ENCODE data around the gene DOCK3.

- no peak for TF ChIP-seq POLR2A (IDR thresholded peaks at IDR 0.05; ENCODE audit: low read depth, low read length)
- TF ChIP-seq TAF1 (IDR thresholded peaks at IDR 0.05; ENCODE audit: low read depth, low read length), result no peak
- no peak for TF ChIP-seq PAX5 (IDR thresholded peaks at IDR 0.05; ENCODE audit: insufficient read depth, low read length, severe bottlenecking)
- no peak for TF ChIP-seq POLR2AphosphoS5 (IDR thresholded peaks at IDR 0.05; ENCODE audit: low read depth, low read length)
- no peak for TF ChIP-seq SPI1 (IDR thresholded peaks at IDR 0.05; ENCODE audit: low read depth, low read length)
- TF ChIP-seq POU2F2 (IDR thresholded peaks at IDR 0.05; ENCODE audit: low read depth, low read length), result no peak
Measured at GRCh38 chr3:51190199-51190598, 515.5 kb downstream of the DOCK3 start.

All from GM12891 (cell line).